HEK293T (cell line): ENCODE data around the gene FCGR1A.
"Not testable (repeated sequence)": the region's sequence is repeated elsewhere in the genome, so short reads cannot be mapped to it uniquely, and the experiment has no call there.

Source experiments
- ARNT ChIP-seq: fragments of 450-650 bp; IDR thresholded peaks from 2 replicates; pipeline ENCODE4 v1.6.1; 2017; ENCODE audit warnings: mild to moderate bottlenecking
- FOXK2 ChIP-seq: fragments of 450-650 bp; IDR thresholded peaks from 2 replicates; pipeline ENCODE4 v1.6.1; 2016; ENCODE audit warnings: mild to moderate bottlenecking
- FOXM1 ChIP-seq: fragments of 450-650 bp; IDR thresholded peaks from 2 replicates; pipeline ENCODE4 v1.6.1; 2017; ENCODE audit warnings: mild to moderate bottlenecking, borderline replicate concordance
- HDGF ChIP-seq: fragments of 450-650 bp; IDR thresholded peaks from 2 replicates; pipeline ENCODE4 v1.6.1; 2017; ENCODE audit warnings: antibody characterized with exemption, borderline replicate concordance
- SUZ12 ChIP-seq: fragments of 450-650 bp; IDR thresholded peaks from 2 replicates; pipeline ENCODE4 v1.6.1; 2016; ENCODE audit warnings: mild to moderate bottlenecking
- TARDBP ChIP-seq: fragments of 450-650 bp; IDR thresholded peaks from 2 replicates; pipeline ENCODE4 v1.6.1; 2016

- TF ChIP-seq SUZ12, ARNT, HDGF, TARDBP, FOXM1, FOXK2: not testable (repeated sequence)
Measured at GRCh38 chr1:149740148-149740581, 42.3 kb upstream of the FCGR1A start.
